Stimulated activated CD4-positive, alpha-beta T cell treated with anti-CD3 and anti-CD28 coated beads, Interleukin-15, amount 100 ng/mL, for 24 hours (primary cell): ENCODE data around the gene FASN.

ENCODE experiments used
- DNase-seq: peaks from one replicate; pipeline ENCODE4 v3.0.0-alpha.2; 2020

Gene FASN

GRCh38 chr17:82037092-82037888 lies 60.7 kb downstream of the FASN start, which contains the start of gene DCXR:
TSS of gene DCXR (minus strand) at chr17:82037697. CDS start at chr17:82037682, 15 bp downstream.
- DNase-seq, result peak; percentile 98

- no peak for DNase-seq
These were observed 61.4 kb downstream of the FASN start for GRCh38 chr17:82036634-82037091.

- no peak for DNase-seq
These were observed 61.9 kb downstream of the FASN start for GRCh38 chr17:82035956-82036633.

GRCh38 chr17:82035488-82035887 lies 62.5 kb downstream of the FASN start:
- no peak for DNase-seq

- DNase-seq, result no peak
These were observed 63.5 kb downstream of the FASN start for GRCh38 chr17:82034371-82035011.

DNA sequence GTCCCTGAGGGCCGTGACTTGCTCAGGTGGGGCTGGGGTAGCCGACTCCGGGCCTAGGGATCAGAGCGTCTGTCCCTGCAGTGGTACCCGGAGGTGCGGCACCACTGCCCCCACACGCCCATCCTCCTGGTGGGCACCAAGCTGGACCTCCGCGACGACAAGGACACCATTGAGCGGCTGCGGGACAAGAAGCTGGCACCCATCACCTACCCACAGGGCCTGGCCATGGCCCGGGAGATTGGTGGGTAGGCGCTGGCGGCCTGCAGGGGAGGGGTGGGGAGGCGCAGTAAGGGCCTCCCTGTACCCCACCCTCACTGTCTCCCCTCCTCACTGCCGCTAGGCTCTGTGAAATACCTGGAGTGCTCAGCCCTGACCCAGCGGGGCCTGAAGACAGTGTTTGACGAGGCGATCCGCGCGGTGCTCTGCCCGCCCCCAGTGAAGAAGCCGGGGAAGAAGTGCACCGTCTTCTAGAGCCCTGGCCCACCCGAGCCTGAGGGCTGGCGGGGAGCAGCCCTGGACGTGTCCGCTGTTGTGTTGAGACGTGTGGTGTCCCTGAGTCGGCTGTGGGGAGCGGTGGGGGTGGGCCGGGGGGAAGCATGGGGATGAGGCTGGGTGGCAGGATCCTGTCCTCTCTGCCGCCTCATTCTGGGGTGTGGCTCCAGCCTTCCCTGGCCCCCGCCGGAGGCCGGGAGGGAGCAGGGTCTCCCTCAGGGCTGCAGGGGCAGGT lies 64.5 kb downstream of the FASN start:
- no peak for DNase-seq

- peak; percentile 75 for DNase-seq
These were observed 66.0 kb downstream of the FASN start for GRCh38 chr17:82031885-82032627.

- peak; percentile 37 for DNase-seq
These were observed 66.6 kb downstream of the FASN start, which contains the start of gene RAC3 for GRCh38 chr17:82031303-82031884. TSS of gene RAC3 (plus strand) at chr17:82031678. CDS start at chr17:82031762, 84 bp downstream.

DNA sequence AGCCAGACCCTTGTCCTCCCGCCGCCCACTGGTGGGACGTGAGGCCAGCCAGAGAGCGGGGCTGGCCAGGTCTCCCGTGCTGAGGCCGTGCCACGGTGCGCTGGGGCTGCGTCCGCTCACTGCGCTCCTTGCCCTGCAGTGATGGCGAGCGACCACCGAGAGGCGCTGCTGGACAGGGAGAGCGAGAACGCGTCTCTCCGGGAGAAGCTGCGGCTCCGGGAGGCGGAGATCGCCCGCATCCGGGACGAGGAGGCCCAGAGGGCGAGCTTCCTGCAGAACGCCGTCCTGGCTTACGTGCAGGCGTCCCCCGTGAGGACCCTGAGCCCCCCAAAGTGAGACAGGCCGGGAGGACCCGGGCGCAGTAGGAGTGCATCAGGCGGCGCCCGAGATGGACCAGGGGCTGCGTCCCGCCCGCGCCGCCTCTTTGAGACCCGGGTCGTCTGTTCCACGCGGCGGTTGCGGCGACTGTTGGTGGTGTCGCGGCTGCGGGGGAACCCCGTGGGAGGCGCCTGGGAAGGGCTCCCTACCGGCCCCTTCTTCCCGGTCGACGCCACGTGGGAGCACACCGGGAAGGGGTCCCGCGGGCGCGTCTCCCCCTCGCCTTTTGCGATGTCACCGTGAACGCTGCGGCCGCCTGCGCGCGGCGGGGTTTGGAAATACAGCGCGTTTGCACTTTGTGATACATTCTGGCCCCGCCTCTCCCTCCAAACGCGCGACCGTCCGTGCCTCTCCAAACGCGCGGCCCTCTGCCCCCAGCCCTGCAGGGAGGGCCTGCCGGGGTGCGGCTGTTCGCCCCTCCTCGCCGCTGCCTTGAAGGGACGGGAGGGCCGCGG lies 67.3 kb downstream of the FASN start:
- DNase-seq, result peak; percentile 88

- no peak for DNase-seq
These were observed 68.0 kb downstream of the FASN start for GRCh38 chr17:82029990-82030469.

- no peak for DNase-seq
These were observed 68.6 kb downstream of the FASN start for GRCh38 chr17:82029391-82029790.

- no peak for DNase-seq
These were observed 69.1 kb downstream of the FASN start for GRCh38 chr17:82028966-82029365.
